K562 (cell line): ENCODE measurements around the gene DNASE2B. TPM values are rescaled to one million over a fixed set of nuclear protein-coding genes. Genes with fewer than 3 reads are reported as not detected.

Experiments used
- ATAC-seq: fragments of 200-7000 bp; cut with Tn5 transposase; 3 replicates; pipeline ENCODE4 v1.9.1; 2020; ENCODE audit warnings: moderate library complexity
- BruUV-seq: library from RNA; stranded (reverse); fragments of 400-500 nt; replicated peaks from 2 replicates; lab custom pipeline; 2021; lab: Mats Ljungman, UMichigan
- CTCF ChIA-PET: fragments of 300-600 bp; formaldehyde crosslinking; extraction: SDS; loops from one replicate; lab custom pipeline; 2021; ENCODE audit warnings: low intra/inter-chr PET ratio; lab: Yijun Ruan, JAX
- POLR2A ChIA-PET: fragments of 300-600, 350-650 bp; sonication (Branson Sonifier 250); formaldehyde crosslinking; extraction: SDS; loops from one replicate; lab custom pipeline; 2021; ENCODE audit warnings: antibody characterized with exemption, inconsistent platforms; lab: Yijun Ruan, JAX
- DNase-seq, 4 experiments: peaks; one replicate each; pipeline versions ENCODE4 v3.0.0 to v3.0.0-alpha.2; 2011 to 2018; ENCODE audit warnings: low spot score in 3 of 4, mixed read lengths in 3 of 4; ENCODE audit errors: extremely low read depth in 1 of 4
- FAIRE-seq: peaks from 2 replicates; lab custom pipeline; 2011; peaks lifted over from hg19 to GRCh38; lab: Jason Lieb, UNC
- H2AFZ ChIP-seq: 2 replicates; pipeline ENCODE4 v1.6.0; 2011; ENCODE audit warnings: low read depth, low read length, control low read depth, inconsistent platforms
- H3K27ac ChIP-seq: fragments of 200-600 bp; 3 replicates; pipeline ENCODE4 v1.8.0; 2011; ENCODE audit warnings: low read depth, mild to moderate bottlenecking, control low read depth, inconsistent platforms, low read length, moderate library complexity, mixed read lengths; ENCODE audit errors: extremely low read depth
- H3K27me3 ChIP-seq, 2 experiments: fragments of 300-600 bp in 1 of 2; 2 replicates in 1 of 2; 3 replicates in 1 of 2; pipeline versions ENCODE4 v1.6.0 to v1.8.0; 2011; ENCODE audit warnings: inconsistent platforms in 2 of 2, low read length in 2 of 2, mild to moderate bottlenecking in 1 of 2, mixed read lengths in 1 of 2, moderate library complexity in 1 of 2; ENCODE audit not compliant: control insufficient read depth in 2 of 2, insufficient read depth in 2 of 2
- H3K36me3 ChIP-seq: fragments of 300-600 bp; 3 replicates; pipeline ENCODE4 v1.8.0; 2011; ENCODE audit warnings: mild to moderate bottlenecking, low read length, inconsistent platforms; ENCODE audit not compliant: control insufficient read depth, insufficient read depth
- H3K4me1 ChIP-seq, 2 experiments: fragments of 200-600 bp in 1 of 2; replicated peaks in 1 of 2; 2 replicates in 1 of 2; 3 replicates in 1 of 2; pipeline versions ENCODE4 v1.5.1 to v1.8.0; 2011; ENCODE audit warnings: inconsistent platforms in 2 of 2, low read length in 2 of 2, mild to moderate bottlenecking in 1 of 2, mixed read lengths in 1 of 2, moderate library complexity in 1 of 2; ENCODE audit not compliant: control insufficient read depth in 2 of 2, insufficient read depth in 2 of 2
- H3K4me2 ChIP-seq: 2 replicates; pipeline ENCODE4 v1.6.1; 2011; ENCODE audit warnings: low read length, control low read depth, inconsistent platforms, mixed read lengths; ENCODE audit not compliant: insufficient read depth
- H3K4me3 ChIP-seq: fragments of 200-600 bp; sonication (generic), shearing (Covaris generic); 2 replicates; pipeline ENCODE4 v1.5.1; 2016; ENCODE audit warnings: control low read depth, inconsistent platforms
- H3K79me2 ChIP-seq: fragments of 200-600 bp; 3 replicates; pipeline ENCODE4 v1.8.0; 2011; ENCODE audit warnings: low read length, inconsistent platforms; ENCODE audit not compliant: control insufficient read depth, insufficient read depth
- H3K9ac ChIP-seq, 2 experiments: 2 replicates each; pipeline versions ENCODE4 v1.6.0 to v1.6.1; 2011; ENCODE audit warnings: low read depth in 2 of 2, low read length in 2 of 2, control low read depth in 1 of 2, inconsistent platforms in 1 of 2, mild to moderate bottlenecking in 1 of 2, mixed read lengths in 1 of 2; ENCODE audit not compliant: insufficient read depth in 1 of 2
- H3K9me1 ChIP-seq: one replicate; pipeline ENCODE4 v1.6.0; 2011; ENCODE audit warnings: inconsistent platforms, mild to moderate bottlenecking, low read length, moderate library complexity; ENCODE audit not compliant: control insufficient read depth, insufficient read depth
- H3K9me3 ChIP-seq: replicated peaks from 2 replicates; pipeline ENCODE4 v1.5.1; 2011; ENCODE audit warnings: low read depth, low read length, inconsistent platforms; ENCODE audit not compliant: control insufficient read depth, insufficient read depth
- H4K20me1 ChIP-seq: replicated peaks from 2 replicates; pipeline ENCODE4 v1.6.1; 2011; ENCODE audit warnings: low read length, inconsistent platforms, mixed read lengths; ENCODE audit not compliant: control insufficient read depth, insufficient read depth
- HNRNPH1 ChIP-seq: fragments of 200-400 bp; formaldehyde crosslinking; optimal IDR thresholded peaks from 2 replicates; pipeline ENCODE3; 2017; ENCODE audit warnings: low read depth, mild to moderate bottlenecking, low read length, moderate library complexity
- MYNN ChIP-seq, 2 experiments: sonication (generic); formaldehyde crosslinking in 1 of 2; IDR thresholded peaks; 2 replicates each; pipeline versions ENCODE4 v1.5.0 to v1.6.1; 2016 to 2020; ENCODE audit warnings: antibody characterized with exemption in 1 of 2, missing genetic modification reagents in 1 of 2
- PHF8 ChIP-seq: fragments of 200-600 bp; sonication (generic); IDR thresholded peaks from 2 replicates; pipeline ENCODE4 v1.6.1; 2012; ENCODE audit warnings: mixed run types, mild to moderate bottlenecking, inconsistent platforms, low read length, moderate library complexity, borderline replicate concordance
- SMARCE1 ChIP-seq: fragments of 450-650 bp; IDR thresholded peaks from 2 replicates; pipeline ENCODE4 v1.7.1; 2016; ENCODE audit warnings: mild to moderate bottlenecking
- ZKSCAN8 ChIP-seq: fragments of 200-800 bp; sonication (Bioruptor generic); IDR thresholded peaks from 2 replicates; pipeline ENCODE4 v1.6.1; 2016; ENCODE audit warnings: missing genetic modification characterization, missing compliant biosample characterization
- ZNF707 ChIP-seq: fragments of 250-450 bp; sonication (Bioruptor Pico); conservative IDR thresholded peaks from 2 replicates; pipeline ENCODE4 v1.8.0; 2022; ENCODE audit warnings: inconsistent platforms, mild to moderate bottlenecking, moderate library complexity
- ZSCAN32 ChIP-seq: fragments of 450-650 bp; formaldehyde crosslinking; IDR thresholded peaks from 2 replicates; pipeline ENCODE4 v1.4.0; 2020; ENCODE audit warnings: mild to moderate bottlenecking, moderate library complexity
- WGBS: fragments of 100-300 bp; shearing (Covaris generic); methylation state at CpG from one replicate; pipeline ENCODE4 v1.1.6; 2016; ENCODE audit warnings: low coverage, mixed read lengths; ENCODE audit not compliant: insufficient coverage; ENCODE audit errors: missing lambda C conversion rate; 5-methylcytosine and 5-hydroxymethylcytosine counted together
- in situ Hi-C: fragments of 300-500 bp; cut with MboI; formaldehyde crosslinking; loops from 4 replicates; pipeline ENCODE4 v1.15.0; 2018; ENCODE audit warnings: inconsistent platforms, mixed read lengths
- intact Hi-C: fragments of 100-400 bp; cut with micrococcal nuclease; formaldehyde crosslinking; loops from 2 replicates; pipeline ENCODE4 v1.14.2; 2022
- polyA plus RNA-seq, 8 experiments: library from polyadenylated mRNA; depleted of rRNA in 4 of 8; stranded (reverse) in 5 of 8; unstranded in 3 of 8; fragments of >200 nt; fragmentation: Nextera tagmentation in 2 of 8; fragmentation: Illumina TruSeq in 1 of 8; extraction: Ambion mirVana in 2 of 8; extraction: Trizol in 1 of 8; gene quantifications; 2 replicates each; pipeline versions ENCODE4 v1.2.1 to v1.2.3, GENCODE V29; 2011 to 2014; ENCODE audit warnings: inconsistent platforms in 1 of 8, missing spikeins in 1 of 8
- total RNA-seq, 7 experiments: library from RNA; depleted of rRNA in 6 of 7; stranded (reverse); fragments of >200 nt in 6 of 7; fragmentation: Illumina TruSeq in 2 of 7; extraction: Trizol in 2 of 7; gene quantifications; 2 replicates each; pipeline versions ENCODE4 v1.2.1 to v1.2.3, GENCODE V29; 2011 to 2021; ENCODE audit warnings: low replicate concordance in 1 of 7
- TF ChIP-seq, protein P1 (sequence below): fragments of 450-650 bp; formaldehyde crosslinking; conservative IDR thresholded peaks from 2 replicates; pipeline ENCODE4 v1.4.0; 2022; ENCODE audit warnings: mild to moderate bottlenecking, missing genetic modification characterization
- TF ChIP-seq, protein P2 (sequence below): sonication (generic); formaldehyde crosslinking; IDR thresholded peaks from 2 replicates; pipeline ENCODE4 v1.8.1; 2023; ENCODE audit warnings: mild to moderate bottlenecking, missing genetic modification reagents
- TF ChIP-seq, protein P3 (sequence below): fragments of 250-450 bp; sonication (Bioruptor Pico); IDR thresholded peaks from 2 replicates; pipeline ENCODE4 v1.9.0; 2021; ENCODE audit warnings: mild to moderate bottlenecking
- TF ChIP-seq, protein P4 (sequence below), 2 experiments: fragments of 450-650 bp in 1 of 2; IDR thresholded peaks; 2 replicates each; pipeline ENCODE4 v1.6.1; 2011 to 2017; ENCODE audit warnings: low read depth in 2 of 2, antibody characterized with exemption in 1 of 2, borderline replicate concordance in 1 of 2, low read length in 1 of 2, mild to moderate bottlenecking in 1 of 2, mixed read lengths in 1 of 2; ENCODE audit not compliant: control insufficient read depth in 1 of 2

The DNASE2B gene
- total and polyA plus RNA-seq, 9 of the 15 experiments (the other 6 are each of a cell fraction or from before 2014, with no cell fraction given): not detected

DNA sequence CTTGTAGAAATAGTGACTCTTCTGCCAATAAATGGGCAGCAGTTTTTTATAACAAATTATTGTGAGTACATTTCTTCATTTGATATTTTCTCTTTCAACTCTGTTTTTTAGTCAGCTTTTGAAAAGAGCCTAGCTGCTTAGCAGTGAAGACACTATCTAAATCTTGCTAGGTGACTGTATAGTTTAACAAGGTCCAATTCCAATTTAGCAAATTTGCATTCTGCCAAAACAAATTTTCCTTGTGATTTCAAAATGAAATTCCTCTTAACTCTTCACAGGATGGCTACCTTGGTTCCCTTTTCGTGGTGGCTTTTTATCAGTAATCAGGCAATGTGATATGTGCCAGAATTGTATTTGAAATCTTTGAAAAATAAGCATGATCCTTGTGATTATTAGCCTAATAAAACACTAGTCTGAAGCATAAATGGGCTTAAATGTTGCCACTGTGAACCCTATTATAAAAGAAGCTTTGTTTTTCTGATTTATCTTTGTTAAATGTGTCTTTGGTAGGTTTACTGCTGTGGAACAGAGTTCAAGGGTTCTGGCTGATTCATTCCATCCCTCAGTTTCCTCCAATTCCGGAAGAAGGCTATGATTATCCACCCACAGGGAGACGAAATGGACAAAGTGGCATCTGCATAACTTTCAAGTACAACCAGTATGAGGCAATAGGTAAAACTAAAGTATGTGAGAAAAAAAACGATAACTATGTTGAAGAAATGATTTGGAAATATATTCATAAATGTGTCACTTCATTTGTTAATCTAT is 12.2 kb downstream of the DNASE2B start:
- Histone ChIP-seq H3K4me1 (peaks cover 0 to 3% of the 10 kb centered on the region in 2 experiments; a peak in 1 of 5 replicates), H3K9ac (no peak overlapping the region), H3K79me2 (no peaks in the 10 kb centered on the region), H3K27ac (no peak overlapping the region), H4K20me1 (no peaks in the 10 kb centered on the region), H3K9me3 (no peaks in the 10 kb centered on the region), H3K36me3 (no peaks in the 10 kb centered on the region), H3K9me1 (no peaks in the 10 kb centered on the region), H3K4me3 (no peak overlapping the region), H2AFZ (no peak overlapping the region), H3K27me3 (no peaks in the 10 kb centered on the region), H3K4me2 (no peak overlapping the region)
- WGBS: 9% methylated on average over 4 of the region's 4 CpGs
- ChIA-PET POLR2A (interaction anchor here (1.3 kb wide), 1 partner anchor 11 kb away, joined by 3 read pairs; no protein-coding TSS in a partner anchor), CTCF (no interaction called here)
- ATAC-seq (no peak), FAIRE-seq (no peak), DNase-seq (no peak)
- intact Hi-C loops: no loop called here
- BruUV-seq: no TSS peak
- in situ Hi-C loops: no loop called here
- TF ChIP-seq, protein P1, sequence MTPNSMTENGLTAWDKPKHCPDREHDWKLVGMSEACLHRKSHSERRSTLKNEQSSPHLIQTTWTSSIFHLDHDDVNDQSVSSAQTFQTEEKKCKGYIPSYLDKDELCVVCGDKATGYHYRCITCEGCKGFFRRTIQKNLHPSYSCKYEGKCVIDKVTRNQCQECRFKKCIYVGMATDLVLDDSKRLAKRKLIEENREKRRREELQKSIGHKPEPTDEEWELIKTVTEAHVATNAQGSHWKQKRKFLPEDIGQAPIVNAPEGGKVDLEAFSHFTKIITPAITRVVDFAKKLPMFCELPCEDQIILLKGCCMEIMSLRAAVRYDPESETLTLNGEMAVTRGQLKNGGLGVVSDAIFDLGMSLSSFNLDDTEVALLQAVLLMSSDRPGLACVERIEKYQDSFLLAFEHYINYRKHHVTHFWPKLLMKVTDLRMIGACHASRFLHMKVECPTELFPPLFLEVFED: no peak
- TF ChIP-seq ZNF707 (CRISPR knock-in tag): no peak
- TF ChIP-seq PHF8: no peak
- TF ChIP-seq ZSCAN32 (CRISPR knock-in tag): no peak
- no peak for TF ChIP-seq HNRNPH1
- TF ChIP-seq, protein P2, sequence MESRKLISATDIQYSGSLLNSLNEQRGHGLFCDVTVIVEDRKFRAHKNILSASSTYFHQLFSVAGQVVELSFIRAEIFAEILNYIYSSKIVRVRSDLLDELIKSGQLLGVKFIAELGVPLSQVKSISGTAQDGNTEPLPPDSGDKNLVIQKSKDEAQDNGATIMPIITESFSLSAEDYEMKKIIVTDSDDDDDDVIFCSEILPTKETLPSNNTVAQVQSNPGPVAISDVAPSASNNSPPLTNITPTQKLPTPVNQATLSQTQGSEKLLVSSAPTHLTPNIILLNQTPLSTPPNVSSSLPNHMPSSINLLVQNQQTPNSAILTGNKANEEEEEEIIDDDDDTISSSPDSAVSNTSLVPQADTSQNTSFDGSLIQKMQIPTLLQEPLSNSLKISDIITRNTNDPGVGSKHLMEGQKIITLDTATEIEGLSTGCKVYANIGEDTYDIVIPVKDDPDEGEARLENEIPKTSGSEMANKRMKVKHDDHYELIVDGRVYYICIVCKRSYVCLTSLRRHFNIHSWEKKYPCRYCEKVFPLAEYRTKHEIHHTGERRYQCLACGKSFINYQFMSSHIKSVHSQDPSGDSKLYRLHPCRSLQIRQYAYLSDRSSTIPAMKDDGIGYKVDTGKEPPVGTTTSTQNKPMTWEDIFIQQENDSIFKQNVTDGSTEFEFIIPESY (CRISPR knock-in tag): no peak
- TF ChIP-seq, protein P3, sequence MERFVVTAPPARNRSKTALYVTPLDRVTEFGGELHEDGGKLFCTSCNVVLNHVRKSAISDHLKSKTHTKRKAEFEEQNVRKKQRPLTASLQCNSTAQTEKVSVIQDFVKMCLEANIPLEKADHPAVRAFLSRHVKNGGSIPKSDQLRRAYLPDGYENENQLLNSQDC (CRISPR knock-in tag): no peak
- no peak for TF ChIP-seq MYNN (IDR thresholded peaks at IDR 0.05)
- no peak for TF ChIP-seq MYNN (CRISPR knock-in tag; IDR thresholded peaks at IDR 0.05)
- TF ChIP-seq, protein P4, sequence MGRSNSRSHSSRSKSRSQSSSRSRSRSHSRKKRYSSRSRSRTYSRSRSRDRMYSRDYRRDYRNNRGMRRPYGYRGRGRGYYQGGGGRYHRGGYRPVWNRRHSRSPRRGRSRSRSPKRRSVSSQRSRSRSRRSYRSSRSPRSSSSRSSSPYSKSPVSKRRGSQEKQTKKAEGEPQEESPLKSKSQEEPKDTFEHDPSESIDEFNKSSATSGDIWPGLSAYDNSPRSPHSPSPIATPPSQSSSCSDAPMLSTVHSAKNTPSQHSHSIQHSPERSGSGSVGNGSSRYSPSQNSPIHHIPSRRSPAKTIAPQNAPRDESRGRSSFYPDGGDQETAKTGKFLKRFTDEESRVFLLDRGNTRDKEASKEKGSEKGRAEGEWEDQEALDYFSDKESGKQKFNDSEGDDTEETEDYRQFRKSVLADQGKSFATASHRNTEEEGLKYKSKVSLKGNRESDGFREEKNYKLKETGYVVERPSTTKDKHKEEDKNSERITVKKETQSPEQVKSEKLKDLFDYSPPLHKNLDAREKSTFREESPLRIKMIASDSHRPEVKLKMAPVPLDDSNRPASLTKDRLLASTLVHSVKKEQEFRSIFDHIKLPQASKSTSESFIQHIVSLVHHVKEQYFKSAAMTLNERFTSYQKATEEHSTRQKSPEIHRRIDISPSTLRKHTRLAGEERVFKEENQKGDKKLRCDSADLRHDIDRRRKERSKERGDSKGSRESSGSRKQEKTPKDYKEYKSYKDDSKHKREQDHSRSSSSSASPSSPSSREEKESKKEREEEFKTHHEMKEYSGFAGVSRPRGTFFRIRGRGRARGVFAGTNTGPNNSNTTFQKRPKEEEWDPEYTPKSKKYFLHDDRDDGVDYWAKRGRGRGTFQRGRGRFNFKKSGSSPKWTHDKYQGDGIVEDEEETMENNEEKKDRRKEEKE (IDR thresholded peaks at IDR 0.05; ENCODE audit: borderline replicate concordance in 1 of 2, control insufficient read depth in 1 of 2, low read depth in 2 of 2, low read length in 1 of 2): no peak
- TF ChIP-seq SMARCE1: no peak
- no peak for TF ChIP-seq ZKSCAN8 (CRISPR knock-in tag)
